Naive thymus-derived CD8-positive, alpha-beta T cell (primary cell): ENCODE data around the gene TBL1X. TPM values are rescaled to one million over a fixed set of nuclear protein-coding genes. Genes with fewer than 3 reads are reported as not detected.

Source experiments
- ATAC-seq, 2 donors: fragments of 150-1000 bp; cut with Tn5 transposase in 1 of 2; sonication (Bioruptor Pico), chemical (Tn5 transposase) in 1 of 2; 1 replicate in 1 of 2; 2 replicates in 1 of 2; pipeline ENCODE4 v1.10.0; 2021; ENCODE audit warnings: mild to moderate bottlenecking in 2 of 2, moderate library complexity in 2 of 2
- POLR2A ChIA-PET: fragments of 350-600 bp; sonication (Branson Sonifier 250); formaldehyde crosslinking; loops from one replicate; lab custom pipeline; 2021; ENCODE audit warnings: antibody characterized with exemption; lab: Charles Lee
- DNase-seq, 10 donors: peaks; one replicate each; pipeline versions ENCODE4 v3.0.0 to v3.0.0-alpha.2; 2020 to 2022
- H3K27ac Mint-ChIP-seq, 10 donors: one replicate each; pipeline ENCODE4 v1.8.0; 2020 to 2022; ENCODE audit warnings: mild to moderate bottlenecking in 10 of 10, mixed read lengths in 10 of 10, moderate library complexity in 4 of 10, inconsistent platforms in 1 of 10
- H3K27me3 Mint-ChIP-seq, 5 donors: one replicate each; pipeline ENCODE4 v1.8.0; 2021 to 2022; ENCODE audit warnings: mixed read lengths in 5 of 5
- H3K36me3 Mint-ChIP-seq, 3 donors: one replicate each; pipeline ENCODE4 v1.8.0; 2020 to 2022; ENCODE audit warnings: mixed read lengths in 3 of 3, mild to moderate bottlenecking in 2 of 3, inconsistent platforms in 1 of 3
- H3K4me1 Mint-ChIP-seq, 4 donors: one replicate each; pipeline ENCODE4 v1.8.0; 2021 to 2022; ENCODE audit warnings: mixed read lengths in 4 of 4
- H3K4me3 Mint-ChIP-seq, 10 donors: one replicate each; pipeline ENCODE4 v1.8.0; 2020 to 2022; ENCODE audit warnings: mild to moderate bottlenecking in 10 of 10, mixed read lengths in 10 of 10, moderate library complexity in 6 of 10, inconsistent platforms in 1 of 10
- H3K9me3 Mint-ChIP-seq, 9 donors: one replicate each; pipeline ENCODE4 v1.8.0; 2020 to 2022; ENCODE audit warnings: mixed read lengths in 9 of 9, mild to moderate bottlenecking in 3 of 9, inconsistent platforms in 1 of 9, moderate library complexity in 1 of 9
- polyA plus RNA-seq, 3 donors: library from polyadenylated mRNA; unstranded; fragments of 300-500 nt; fragmentation: Illumina TruSeq; gene quantifications; one replicate each; pipeline ENCODE4 v1.2.3, GENCODE V29; 2021
- total RNA-seq, 8 experiments: library from RNA in 2 of 8; stranded (reverse) in 2 of 8; gene quantifications; one replicate each; pipeline ENCODE4 v1.2.3 and lab custom pipeline; 2021 to 2026

The TBL1X gene
- total and polyA plus RNA-seq, 5 experiments from 2014 or later, result 14.6 to 49.5 (median 23.4) TPM

DNA sequence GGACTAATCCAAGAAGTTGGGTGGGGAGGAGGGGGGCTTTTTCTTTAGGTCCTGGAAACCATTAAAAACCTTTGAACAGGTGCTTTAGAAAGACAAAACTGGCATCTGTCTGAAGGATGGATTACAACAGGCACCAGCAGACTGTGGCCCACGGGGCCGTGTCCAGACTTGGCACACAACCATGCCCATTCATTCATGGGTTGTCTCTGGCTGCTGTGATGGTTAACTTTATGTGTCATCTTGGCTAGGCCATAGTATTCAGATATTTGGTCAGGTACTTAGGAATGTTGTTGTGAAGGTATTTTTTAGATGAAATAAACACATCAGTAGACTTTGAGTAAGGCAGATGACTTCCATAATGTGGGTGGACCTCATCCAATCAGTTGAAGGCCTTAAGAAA is 45.5 kb downstream of the TBL1X start:
- peaks cover 14 to 40% (median 16%) of the 10 kb centered on the region in 3 donors for H3K36me3 Mint-ChIP-seq
- POLR2A ChIA-PET, result no interaction called here
- H3K27me3 Mint-ChIP-seq, result no peaks in the 10 kb centered on the region

DNA sequence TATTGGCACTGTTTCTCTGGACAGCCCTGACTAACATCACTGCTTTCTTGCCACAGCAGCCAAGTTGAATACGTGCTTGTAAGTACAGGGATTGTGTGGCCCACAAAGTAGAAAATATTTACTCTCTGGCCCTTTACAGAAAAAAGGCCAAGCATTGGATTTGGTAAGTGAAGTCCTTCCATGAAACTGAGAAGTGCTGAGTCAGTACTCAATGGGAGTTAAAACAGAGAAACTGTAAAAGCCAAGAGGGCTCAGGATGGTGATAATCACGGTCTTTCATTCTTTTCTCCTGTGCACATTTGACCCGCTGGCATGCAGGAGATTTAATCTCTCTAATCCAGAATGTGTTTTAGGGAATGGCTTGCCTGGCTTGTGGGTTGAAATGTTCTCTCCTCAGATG is 46.1 kb downstream of the TBL1X start:
- Mint-ChIP-seq H3K9me3 (peaks cover 0 to 11% (median 0%) of the 10 kb centered on the region in 9 donors), H3K4me1 (peaks cover 11 to 32% (median 26%) of the 10 kb centered on the region in 4 donors), H3K27me3 (no peaks in the 10 kb centered on the region), H3K36me3 (peaks cover 14 to 36% (median 16%) of the 10 kb centered on the region in 3 donors), H3K4me3 (no peak overlapping the region), H3K27ac (peak overlapping the region in 1 of 10 donors; percentile 83)
- POLR2A ChIA-PET, result no interaction called here
- ATAC-seq (no peak), DNase-seq (no peak)

More for the DNA sequence above, 45.5 kb downstream of the TBL1X start:
- Mint-ChIP-seq H3K9me3 (peaks cover 0 to 11% (median 0%) of the 10 kb centered on the region in 9 donors), H3K27ac (peak overlapping the region in 1 of 10 donors; percentile 80), H3K4me3 (no peak overlapping the region), H3K4me1 (peaks cover 9 to 26% (median 19%) of the 10 kb centered on the region in 4 donors)
- ATAC-seq (no peak), DNase-seq (no peak)

DNA sequence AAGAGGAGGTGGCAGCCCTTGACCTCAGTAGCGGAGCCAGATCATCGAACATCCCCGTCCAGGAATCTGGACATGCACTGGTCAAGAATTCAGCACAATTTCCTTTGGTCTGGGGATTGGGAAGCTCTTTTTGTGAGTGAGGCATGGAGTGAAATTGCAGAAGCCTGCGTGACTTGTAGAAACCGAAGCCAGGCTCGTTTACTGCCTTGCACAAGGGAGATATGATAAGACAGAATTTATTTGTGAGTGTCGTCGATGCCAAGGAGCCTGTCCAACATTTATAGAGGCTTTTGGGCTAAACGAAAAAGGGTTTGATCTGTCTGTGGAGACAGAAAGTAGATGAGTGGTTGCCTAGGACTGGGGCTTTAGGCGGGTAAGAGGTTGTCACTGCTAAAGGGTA is 50.6 kb downstream of the TBL1X start:
- Mint-ChIP-seq H3K27ac (peak overlapping the region in 8 of 10 donors; percentile 25 to 76 (median 65)), H3K4me3 (peak overlapping the region in 9 of 10 donors; percentile 27 to 80 (median 60)), H3K9me3 (peaks cover 0 to 6% (median 0%) of the 10 kb centered on the region in 9 donors), H3K27me3 (no peaks in the 10 kb centered on the region), H3K36me3 (peaks cover 13 to 24% (median 14%) of the 10 kb centered on the region in 3 donors), H3K4me1 (peaks cover 21 to 53% (median 49%) of the 10 kb centered on the region in 4 donors)
- POLR2A ChIA-PET, result interaction anchor here (1.0 kb wide), 1 partner anchor 51 kb away, joined by 4 read pairs; no protein-coding TSS in a partner anchor
- DNase-seq (no peak), ATAC-seq (peak in 1 of 2 donors; percentile 16)

GRCh38 chrX:9515973-9516538 is 51.2 kb downstream of the TBL1X start:
- Mint-ChIP-seq H3K36me3 (peaks cover 13 to 20% (median 14%) of the 10 kb centered on the region in 3 donors), H3K9me3 (peaks cover 0 to 6% (median 0%) of the 10 kb centered on the region in 9 donors), H3K4me1 (peaks cover 25 to 58% (median 53%) of the 10 kb centered on the region in 4 donors), H3K4me3 (peak overlapping the region; percentile 35 to 80 (median 64)), H3K27me3 (no peaks in the 10 kb centered on the region), H3K27ac (peak overlapping the region; percentile 17 to 77 (median 58))
- DNase-seq (peak in 2 of 10 donors; percentile 5 to 18), ATAC-seq (peak; percentile 30 to 61)
- POLR2A ChIA-PET, result interaction anchor here (0.9 to 1.0 kb wide), 2 partner anchors 51 to 52 kb away, joined by 3 to 4 read pairs; no protein-coding TSS in a partner anchor

DNA sequence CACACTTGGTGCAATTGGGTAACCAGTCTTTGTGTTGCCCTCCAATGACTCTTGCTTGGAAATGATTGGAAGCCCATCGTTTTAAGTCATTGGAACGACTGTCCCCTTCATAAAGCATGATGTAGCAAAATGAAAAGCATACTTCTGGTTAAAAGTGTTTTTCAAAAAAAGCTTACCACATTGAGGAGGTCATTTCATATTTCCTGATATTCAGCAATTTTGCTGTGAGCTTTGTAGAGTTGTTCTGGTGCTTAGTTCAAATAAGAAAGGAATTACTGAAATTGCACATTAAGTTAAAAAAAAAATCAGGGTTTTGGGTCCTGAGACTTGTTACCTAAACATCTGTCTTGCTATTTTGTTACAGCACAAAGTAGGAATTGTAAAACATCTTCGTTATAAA is 51.8 kb downstream of the TBL1X start:
- H3K27ac Mint-ChIP-seq, result peak overlapping the region in 3 of 10 donors; percentile 13 to 27 (median 17)
- no peaks in the 10 kb centered on the region for H3K27me3 Mint-ChIP-seq
- DNase-seq (no peak), ATAC-seq (no peak)
- peak overlapping the region in 4 of 10 donors; percentile 7 to 78 (median 39) for H3K4me3 Mint-ChIP-seq
- H3K4me1 Mint-ChIP-seq, result peaks cover 26 to 60% (median 53%) of the 10 kb centered on the region in 4 donors
- peaks cover 12 to 15% (median 13%) of the 10 kb centered on the region in 3 donors for H3K36me3 Mint-ChIP-seq
- POLR2A ChIA-PET, result interaction anchor here (0.6 to 1.0 kb wide), 3 partner anchors 16 to 52 kb away, joined by 3 to 4 read pairs (median 3); no protein-coding TSS in a partner anchor
- peaks cover 0 to 6% (median 0%) of the 10 kb centered on the region in 9 donors for H3K9me3 Mint-ChIP-seq

DNA sequence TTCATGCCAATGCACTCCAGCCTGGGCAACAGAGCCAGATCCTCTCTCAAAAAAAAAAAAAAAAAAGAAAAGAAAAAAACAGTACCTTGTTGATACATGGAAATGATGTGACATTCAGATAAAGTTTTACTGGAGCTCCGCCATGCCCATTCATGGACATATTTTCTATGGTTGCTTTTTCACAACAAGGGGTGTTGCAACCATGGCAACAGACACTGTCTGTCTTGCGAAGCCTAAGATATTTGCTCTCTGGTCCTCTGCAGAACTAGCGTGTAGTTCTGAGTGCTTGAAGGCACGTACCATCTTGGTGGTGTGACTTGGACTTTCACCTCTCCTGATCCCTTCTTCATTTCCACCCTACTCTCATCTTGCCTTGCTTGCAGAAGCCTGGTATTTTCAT is 53.2 kb downstream of the TBL1X start:
- peaks cover 4 to 5% (median 5%) of the 10 kb centered on the region in 3 donors for H3K36me3 Mint-ChIP-seq
- peak overlapping the region in 2 of 10 donors; percentile 8 to 34 for H3K27ac Mint-ChIP-seq
- POLR2A ChIA-PET, result no interaction called here
- H3K4me3 Mint-ChIP-seq, result no peak overlapping the region
- no peak for DNase-seq
- no peaks in the 10 kb centered on the region for H3K27me3 Mint-ChIP-seq
- ATAC-seq, result no peak
- peaks cover 30 to 60% (median 58%) of the 10 kb centered on the region in 4 donors for H3K4me1 Mint-ChIP-seq
- H3K9me3 Mint-ChIP-seq, result peaks cover 0 to 2% (median 0%) of the 10 kb centered on the region in 9 donors

- ATAC-seq (no peak), DNase-seq (no peak)
- Mint-ChIP-seq H3K27ac (no peak overlapping the region), H3K36me3 (no peaks in the 10 kb centered on the region), H3K4me1 (peaks cover 29 to 57% (median 54%) of the 10 kb centered on the region in 4 donors), H3K4me3 (no peak overlapping the region), H3K27me3 (no peaks in the 10 kb centered on the region), H3K9me3 (peaks cover 0 to 1% (median 0%) of the 10 kb centered on the region in 9 donors)
- POLR2A ChIA-PET, result no interaction called here
Observed at GRCh38 chrX:9518889-9519288, 54.0 kb downstream of the TBL1X start.

DNA sequence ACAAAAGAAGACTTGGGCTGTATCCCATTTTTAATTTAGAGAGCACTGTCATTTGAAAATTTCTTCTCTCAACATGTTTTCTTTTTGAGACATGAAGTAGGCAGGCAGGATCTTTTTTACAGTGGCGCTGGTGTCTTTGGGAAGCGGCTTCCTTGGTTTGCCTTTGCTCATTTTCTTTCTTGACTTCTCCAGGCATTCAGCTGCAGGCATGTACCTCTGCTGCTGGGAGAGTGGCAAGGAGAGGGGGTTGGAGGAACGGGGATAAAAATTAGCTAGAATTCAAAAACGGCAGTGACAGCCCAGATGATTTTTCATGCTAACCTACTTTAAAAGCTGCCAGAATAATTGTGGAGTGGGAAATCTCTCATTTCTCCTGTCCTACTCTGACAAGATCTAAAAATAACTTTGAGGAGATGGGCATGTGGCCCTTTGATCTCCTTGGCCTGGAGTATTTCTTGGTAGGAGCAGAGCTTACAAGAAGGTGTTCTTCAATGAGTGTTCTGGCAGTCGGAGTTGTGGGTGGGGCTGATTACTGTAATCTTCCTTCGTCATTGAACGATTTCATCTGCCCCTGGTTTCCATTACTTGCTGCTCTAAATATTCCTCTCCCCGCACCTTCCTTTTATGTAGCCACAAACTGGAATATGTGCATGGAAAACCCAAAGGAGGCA is 54.8 kb downstream of the TBL1X start:
- H3K27me3 Mint-ChIP-seq, result no peaks in the 10 kb centered on the region
- DNase-seq, result no peak
- peaks cover 0 to 1% (median 0%) of the 10 kb centered on the region in 9 donors for H3K9me3 Mint-ChIP-seq
- POLR2A ChIA-PET, result no interaction called here
- ATAC-seq, result no peak
- no peaks in the 10 kb centered on the region for H3K36me3 Mint-ChIP-seq
- peak overlapping the region in 1 of 10 donors; percentile 22 for H3K27ac Mint-ChIP-seq
- H3K4me3 Mint-ChIP-seq, result no peak overlapping the region
- H3K4me1 Mint-ChIP-seq, result peaks cover 28 to 57% (median 53%) of the 10 kb centered on the region in 4 donors

GRCh38 chrX:9520217-9520590 is 55.3 kb downstream of the TBL1X start:
- Mint-ChIP-seq H3K4me3 (no peak overlapping the region), H3K9me3 (peaks cover 0 to 1% (median 0%) of the 10 kb centered on the region in 9 donors), H3K36me3 (no peaks in the 10 kb centered on the region), H3K27me3 (no peaks in the 10 kb centered on the region), H3K4me1 (peaks cover 27 to 56% (median 53%) of the 10 kb centered on the region in 4 donors), H3K27ac (peak overlapping the region in 1 of 10 donors; percentile 56)
- ATAC-seq, result no peak
- DNase-seq, result no peak
- POLR2A ChIA-PET, result no interaction called here

DNA sequence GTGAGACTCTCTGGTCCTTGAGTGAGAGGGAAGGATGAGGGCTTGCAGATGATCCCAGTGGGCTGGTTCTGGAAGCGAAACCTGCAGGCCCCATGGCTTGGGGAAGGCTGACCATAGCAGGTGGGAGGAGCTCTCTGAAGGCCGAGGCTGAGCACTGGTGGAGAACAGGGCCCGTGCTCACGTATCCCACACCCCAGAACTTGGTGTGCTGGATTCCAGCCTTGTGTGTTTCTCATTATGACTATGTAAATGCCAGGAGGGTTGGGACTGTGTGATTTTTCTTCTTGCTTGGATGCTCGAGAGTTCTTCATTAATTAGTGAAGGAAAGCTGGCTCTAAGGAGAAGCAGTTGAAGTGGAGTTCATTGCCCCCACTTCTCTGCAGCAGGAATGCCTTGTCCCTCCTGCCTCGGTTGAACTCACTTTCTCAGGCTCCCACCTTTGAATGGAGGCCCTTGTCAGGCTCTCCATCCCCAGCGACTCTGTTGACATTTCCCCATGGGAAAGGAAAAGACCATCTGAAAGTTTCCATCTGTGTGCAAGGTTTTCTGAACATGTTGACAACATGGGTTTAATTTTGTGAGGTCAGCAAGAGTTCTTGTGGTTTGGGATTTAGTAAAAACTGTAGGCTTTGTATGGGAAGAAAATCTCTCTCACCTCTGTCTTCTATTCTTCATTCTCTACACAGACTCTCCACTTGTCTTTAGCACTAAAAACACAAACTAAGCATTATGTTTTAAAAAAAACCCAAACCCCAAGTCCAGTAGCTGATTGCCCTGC is 57.7 kb downstream of the TBL1X start:
- POLR2A ChIA-PET, result interaction anchor here (0.7 kb wide), 1 partner anchor 547 kb away, joined by 6 read pairs; no protein-coding TSS in a partner anchor
- no peak for ATAC-seq
- Mint-ChIP-seq H3K27ac (peak overlapping the region in 2 of 10 donors; percentile 1 to 26), H3K9me3 (peaks cover 0 to 1% (median 0%) of the 10 kb centered on the region in 9 donors), H3K27me3 (no peaks in the 10 kb centered on the region), H3K4me1 (peaks cover 26 to 45% (median 43%) of the 10 kb centered on the region in 4 donors), H3K36me3 (no peaks in the 10 kb centered on the region), H3K4me3 (no peak overlapping the region)
- no peak for DNase-seq

GRCh38 chrX:9525511-9526248 is 60.8 kb downstream of the TBL1X start:
- H3K36me3 Mint-ChIP-seq, result no peaks in the 10 kb centered on the region
- H3K4me1 Mint-ChIP-seq, result peaks cover 21 to 60% (median 46%) of the 10 kb centered on the region in 4 donors
- peak overlapping the region in 7 of 10 donors; percentile 8 to 82 (median 18) for H3K27ac Mint-ChIP-seq
- peak in 1 of 2 donors; percentile 24 for ATAC-seq
- H3K4me3 Mint-ChIP-seq, result peak overlapping the region; percentile 1 to 78 (median 48)
- peak in 3 of 10 donors; percentile 18 to 22 (median 21) for DNase-seq
- POLR2A ChIA-PET, result no interaction called here
- no peaks in the 10 kb centered on the region for H3K9me3 Mint-ChIP-seq
- no peaks in the 10 kb centered on the region for H3K27me3 Mint-ChIP-seq
